C4-2B (cell line): ENCODE measurements around the gene FBXO17.

Experiments used
- H3K27ac ChIP-seq: fragments of 450-650 bp; 2 replicates; pipeline ENCODE4 v1.5.1; 2017
- ZFX ChIP-seq: fragments of 450-650 bp; IDR thresholded peaks from 2 replicates; pipeline ENCODE4 v1.6.1; 2017
- TF ChIP-seq, protein P1 (sequence below): fragments of 450-650 bp; conservative IDR thresholded peaks from 2 replicates; pipeline ENCODE4 v1.5.1; 2017; ENCODE audit warnings: mild to moderate bottlenecking

Gene FBXO17

GRCh38 chr19:38917516-38917915, 58.0 kb downstream of the FBXO17 start:
- TF ChIP-seq ZFX = no peak
- TF ChIP-seq, protein P1, sequence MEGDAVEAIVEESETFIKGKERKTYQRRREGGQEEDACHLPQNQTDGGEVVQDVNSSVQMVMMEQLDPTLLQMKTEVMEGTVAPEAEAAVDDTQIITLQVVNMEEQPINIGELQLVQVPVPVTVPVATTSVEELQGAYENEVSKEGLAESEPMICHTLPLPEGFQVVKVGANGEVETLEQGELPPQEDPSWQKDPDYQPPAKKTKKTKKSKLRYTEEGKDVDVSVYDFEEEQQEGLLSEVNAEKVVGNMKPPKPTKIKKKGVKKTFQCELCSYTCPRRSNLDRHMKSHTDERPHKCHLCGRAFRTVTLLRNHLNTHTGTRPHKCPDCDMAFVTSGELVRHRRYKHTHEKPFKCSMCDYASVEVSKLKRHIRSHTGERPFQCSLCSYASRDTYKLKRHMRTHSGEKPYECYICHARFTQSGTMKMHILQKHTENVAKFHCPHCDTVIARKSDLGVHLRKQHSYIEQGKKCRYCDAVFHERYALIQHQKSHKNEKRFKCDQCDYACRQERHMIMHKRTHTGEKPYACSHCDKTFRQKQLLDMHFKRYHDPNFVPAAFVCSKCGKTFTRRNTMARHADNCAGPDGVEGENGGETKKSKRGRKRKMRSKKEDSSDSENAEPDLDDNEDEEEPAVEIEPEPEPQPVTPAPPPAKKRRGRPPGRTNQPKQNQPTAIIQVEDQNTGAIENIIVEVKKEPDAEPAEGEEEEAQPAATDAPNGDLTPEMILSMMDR = no peak

GRCh38 chr19:38915329-38916321, 59.9 kb downstream of the FBXO17 start:
- no peak for TF ChIP-seq ZFX
- TF ChIP-seq, protein P1 = no peak
- H3K27ac ChIP-seq = no peak overlapping the region

More at GRCh38 chr19:38917516-38917915, 58.0 kb downstream of the FBXO17 start:
- no peak overlapping the region for H3K27ac ChIP-seq

- TF ChIP-seq, protein P1 = no peak
- TF ChIP-seq ZFX = no peak
- H3K27ac ChIP-seq = no peak overlapping the region
Measured at GRCh38 chr19:38913958-38914357, 61.6 kb downstream of the FBXO17 start.

DNA sequence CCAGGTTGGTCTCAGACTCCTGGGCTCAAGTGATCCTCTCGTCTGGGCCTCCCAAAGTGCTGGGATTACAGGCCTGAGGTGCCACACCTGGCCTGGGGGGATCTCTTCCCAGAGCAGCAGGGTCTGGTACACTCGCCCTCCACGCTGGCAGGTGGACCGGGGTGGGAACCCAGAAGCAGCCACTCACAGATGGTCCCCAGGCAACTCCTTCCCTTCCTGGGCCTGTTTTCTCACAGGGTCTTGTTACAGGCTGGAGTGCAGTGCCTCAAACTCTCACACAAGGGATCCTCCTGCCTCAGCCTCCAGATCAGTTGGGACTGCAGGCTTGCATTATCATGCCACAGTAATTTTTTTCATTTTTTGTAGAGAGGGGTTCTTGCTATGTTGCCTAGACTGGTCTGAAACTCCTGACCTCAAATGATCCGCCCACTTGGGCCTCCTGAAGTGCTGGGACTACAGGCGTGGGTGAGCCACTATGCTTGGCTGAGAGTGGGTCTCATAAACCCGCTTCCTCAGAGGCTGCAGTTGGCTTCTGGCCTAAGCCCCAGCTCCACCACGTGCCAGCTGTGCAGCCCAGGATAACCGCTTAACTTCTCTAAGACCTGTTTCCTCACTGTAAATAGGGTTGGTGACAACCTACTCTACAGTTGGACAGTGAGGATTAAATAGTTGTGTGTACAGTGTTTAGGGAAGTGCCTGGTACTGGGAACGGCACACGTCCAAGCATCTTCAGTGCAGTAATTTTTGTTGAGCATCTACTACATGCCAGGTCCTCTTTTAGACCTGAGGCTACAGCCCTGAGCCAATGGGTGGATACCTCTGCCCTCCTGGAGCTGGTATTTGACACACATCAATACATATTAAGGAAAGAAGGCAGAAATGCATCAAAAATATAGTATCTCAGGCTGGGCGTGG, 62.7 kb downstream of the FBXO17 start:
- H3K27ac ChIP-seq = no peak overlapping the region
- TF ChIP-seq, protein P1 = no peak
- TF ChIP-seq ZFX = no peak

DNA sequence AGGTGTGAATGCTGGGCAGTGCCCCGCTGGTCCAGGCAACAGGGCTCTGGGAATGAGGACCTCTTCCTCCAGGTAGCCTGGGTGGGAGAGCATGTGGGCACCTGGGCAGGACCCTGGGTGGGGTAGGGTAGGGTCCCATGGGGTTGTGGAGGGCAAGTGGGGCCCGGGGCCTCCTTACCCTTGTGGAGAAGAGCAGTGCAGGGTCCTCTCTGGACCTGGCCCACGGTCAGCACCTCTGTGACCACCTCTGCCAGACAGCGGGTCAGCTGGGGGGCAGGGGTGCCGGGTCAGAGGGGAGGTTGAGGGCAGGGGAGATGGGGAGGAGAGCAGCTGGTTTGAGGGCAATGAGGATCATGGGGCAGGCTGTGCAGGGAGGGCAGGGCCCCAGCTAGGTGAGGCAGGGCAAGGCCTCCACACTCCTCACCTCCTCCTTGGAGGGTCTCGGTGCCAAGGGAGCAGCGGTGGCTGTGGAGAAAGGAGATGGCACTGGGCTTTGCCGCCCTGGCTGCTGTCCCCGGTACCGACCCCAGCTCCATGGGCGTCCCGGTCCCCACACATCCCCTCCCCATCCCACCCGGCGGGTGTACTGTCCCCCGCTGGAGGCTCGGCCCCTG, 64.0 kb downstream of the FBXO17 start:
- H3K27ac ChIP-seq = no peak overlapping the region
- TF ChIP-seq, protein P1 = no peak

GRCh38 chr19:38910488-38910887, 65.1 kb downstream of the FBXO17 start:
- no peak overlapping the region for H3K27ac ChIP-seq
- TF ChIP-seq, protein P1 = no peak
- no peak for TF ChIP-seq ZFX
